Stimulated activated CD4-positive, alpha-beta T cell treated with anti-CD3 and anti-CD28 coated beads, Interleukin-1b, Interleukin-23, amount 100 ng/mL, for 24 hours (primary cell): Measurements from ENCODE around the gene GALR2.
"Not testable (repeated sequence)": the region's sequence is repeated elsewhere in the genome, so short reads cannot be mapped to it uniquely, and the experiment has no call there.

Experiments used
- DNase-seq, 4 experiments: peaks; one replicate each; pipeline ENCODE4 v3.0.0-alpha.2; 2020; ENCODE audit warnings: low read depth in 4 of 4, low spot score in 1 of 4

The GALR2 gene

DNA sequence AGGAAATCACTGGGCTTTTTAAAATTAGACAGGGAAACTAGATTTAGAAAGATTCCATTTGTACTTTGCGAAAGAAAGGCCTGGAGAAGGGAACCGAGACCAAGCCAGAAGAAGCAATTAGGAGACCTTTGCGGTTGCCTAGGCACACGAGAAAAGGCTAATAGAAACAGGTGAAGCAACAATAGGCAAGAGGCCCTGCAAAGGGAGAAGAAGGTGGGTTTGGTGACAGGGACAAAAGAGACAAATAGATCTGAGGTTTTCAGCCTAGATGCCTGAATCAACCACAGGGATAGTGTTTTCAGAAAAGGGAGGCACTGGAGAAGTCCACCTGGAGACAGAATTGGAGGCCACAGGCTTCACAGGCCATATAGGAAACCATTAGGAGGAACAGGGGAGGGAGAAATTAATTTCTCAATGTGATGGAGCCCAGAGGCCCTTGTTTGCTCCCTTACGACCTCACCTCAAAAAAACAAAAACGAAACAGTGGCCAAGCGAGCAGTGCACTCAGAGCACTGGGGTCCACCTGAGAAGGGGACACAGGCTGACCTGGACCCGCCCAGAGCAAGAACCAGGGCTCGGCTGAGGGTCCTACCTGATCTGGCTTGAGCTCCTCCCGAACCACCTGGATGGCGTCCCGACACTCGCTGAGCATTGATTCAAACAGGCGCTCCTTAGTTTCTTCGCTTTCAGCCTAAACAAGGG is 24.6 kb upstream of the GALR2 start:
- DNase-seq: no peak

DNA sequence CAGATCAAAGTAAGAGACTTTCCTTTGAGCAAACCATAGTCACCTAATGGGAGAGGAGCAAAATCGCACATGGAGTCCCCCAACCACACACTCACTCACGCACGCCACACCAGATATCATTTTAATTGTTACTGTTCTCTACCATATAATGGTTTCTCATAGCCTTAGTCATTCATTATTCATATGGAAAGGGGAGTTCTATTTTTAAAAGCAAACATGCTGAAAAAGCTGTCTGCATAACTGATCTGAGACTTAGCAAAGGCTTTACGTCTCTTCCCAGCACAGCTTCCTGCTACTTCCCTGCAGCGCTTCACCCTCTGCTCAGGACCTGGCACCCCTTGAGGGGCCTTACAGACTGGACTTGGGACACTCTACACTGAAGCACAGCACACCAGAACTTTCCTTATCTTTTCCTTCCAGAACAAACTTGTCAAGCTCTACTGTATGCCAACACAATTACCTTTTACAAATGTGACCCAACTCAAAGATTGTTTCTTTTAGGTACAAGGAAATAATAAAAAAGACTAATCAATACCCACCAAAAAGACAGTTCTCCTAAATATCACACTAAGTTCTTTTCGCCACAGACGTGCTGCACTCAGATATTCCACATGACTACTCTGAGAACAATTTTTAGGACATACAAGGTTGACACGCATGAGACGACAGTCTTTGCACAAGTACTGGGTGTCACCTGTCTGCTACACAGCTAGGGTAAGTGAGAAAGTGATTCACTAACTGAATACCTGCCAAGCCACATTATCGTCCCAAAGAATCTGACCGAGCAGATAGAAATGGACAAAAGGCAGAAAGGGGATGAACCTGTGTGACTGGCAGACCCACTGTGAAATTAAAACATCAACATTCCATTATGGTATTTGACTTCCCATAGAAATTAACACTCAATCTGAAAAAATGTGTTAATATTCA is 23.8 kb upstream of the GALR2 start:
- no peak for DNase-seq

DNA sequence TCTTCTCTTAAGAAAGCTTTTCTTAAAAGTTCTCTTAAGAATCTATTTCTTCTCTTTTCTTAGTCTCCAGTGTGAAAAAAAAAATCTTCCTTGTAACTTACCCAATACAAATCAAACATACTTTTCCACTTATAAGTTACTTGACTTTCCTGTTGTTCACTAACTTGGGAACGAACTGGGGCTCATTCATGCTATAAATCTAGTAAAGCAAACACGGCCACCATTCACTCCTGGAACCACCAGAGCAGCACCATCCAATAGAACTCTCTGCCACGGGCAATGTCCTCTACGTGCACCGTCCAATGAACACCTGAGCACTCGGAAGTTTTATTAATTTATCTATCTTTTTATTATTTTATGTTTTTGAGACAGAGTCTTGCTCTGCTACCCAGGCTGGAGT is 23.0 kb upstream of the GALR2 start:
- no peak for DNase-seq

DNA sequence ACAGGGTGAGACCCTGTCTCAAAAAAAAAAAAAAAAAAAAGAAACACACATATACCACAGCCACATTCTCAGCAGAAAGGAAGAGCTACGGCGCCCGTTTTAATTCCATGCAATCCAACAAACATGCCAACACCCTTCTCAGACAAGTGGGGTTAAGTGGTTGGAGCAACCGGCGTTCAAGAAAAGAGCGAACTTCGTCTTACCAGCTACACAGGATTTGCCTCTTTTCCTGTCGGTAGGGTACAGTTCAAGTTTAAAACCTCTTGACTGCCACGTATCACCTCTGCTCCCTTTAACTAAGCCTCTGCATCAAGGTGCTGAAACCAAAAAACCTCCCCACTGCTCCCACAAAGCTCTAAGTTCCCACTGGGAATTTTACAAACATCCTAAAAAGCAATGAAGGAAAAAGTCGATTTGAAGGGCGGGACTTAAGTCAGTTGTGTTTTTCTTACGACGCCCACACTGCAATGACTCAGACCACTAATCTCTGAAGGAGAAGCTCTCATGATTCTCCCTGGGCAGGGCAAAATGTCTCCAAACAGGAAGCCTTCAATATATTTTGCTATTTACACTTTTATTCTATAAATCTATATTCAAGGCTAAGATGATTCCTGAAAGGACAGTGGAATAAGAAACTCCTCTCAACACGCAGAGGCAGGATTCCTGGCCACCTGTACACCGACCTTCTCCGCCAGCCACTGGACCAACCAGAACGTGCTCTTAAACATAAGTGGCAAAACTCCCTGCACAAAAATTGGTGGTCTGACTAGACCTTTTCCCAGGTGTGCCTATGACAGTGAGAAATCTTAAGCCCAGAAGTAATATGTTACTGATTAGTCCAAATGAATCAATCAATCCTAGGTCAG is 21.1 kb upstream of the GALR2 start:
- no peak for DNase-seq

DNA sequence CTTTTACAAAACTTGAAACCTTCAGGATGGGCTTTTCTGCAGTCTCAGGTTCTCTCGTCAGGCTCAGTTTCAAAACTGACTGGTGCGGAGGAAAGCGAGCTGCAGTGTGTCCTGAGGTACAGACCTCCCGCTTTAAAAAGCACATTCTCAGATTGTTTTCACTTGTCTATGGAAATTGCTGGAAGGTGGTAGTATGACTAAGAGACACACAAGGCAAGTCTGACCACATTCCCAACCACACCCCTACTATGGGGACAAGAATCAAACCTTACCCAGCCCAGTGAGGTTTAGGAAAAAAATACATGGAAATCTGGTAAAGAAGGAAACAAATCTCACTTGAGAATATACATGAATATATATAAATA is 20.5 kb upstream of the GALR2 start:
- DNase-seq: no peak

DNA sequence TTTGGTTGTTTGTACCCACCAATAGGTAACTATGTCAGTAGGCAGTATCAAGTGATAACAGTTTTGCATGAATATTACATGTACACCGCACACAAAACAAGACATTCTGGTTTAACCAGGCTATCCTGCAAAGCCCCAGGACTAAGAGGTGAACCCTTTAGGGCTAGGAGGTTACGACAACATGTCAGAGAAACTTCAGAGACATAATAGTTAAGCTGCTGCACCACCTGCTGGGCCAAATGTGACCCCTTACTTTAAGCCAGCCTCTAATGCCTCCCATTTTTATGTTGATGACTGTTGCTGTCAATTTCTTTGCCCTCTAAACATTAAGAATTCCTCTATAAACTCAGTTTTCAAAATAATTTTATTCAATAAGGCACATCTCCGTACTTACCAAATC is 17.7 kb upstream of the GALR2 start:
- DNase-seq: no peak

DNA sequence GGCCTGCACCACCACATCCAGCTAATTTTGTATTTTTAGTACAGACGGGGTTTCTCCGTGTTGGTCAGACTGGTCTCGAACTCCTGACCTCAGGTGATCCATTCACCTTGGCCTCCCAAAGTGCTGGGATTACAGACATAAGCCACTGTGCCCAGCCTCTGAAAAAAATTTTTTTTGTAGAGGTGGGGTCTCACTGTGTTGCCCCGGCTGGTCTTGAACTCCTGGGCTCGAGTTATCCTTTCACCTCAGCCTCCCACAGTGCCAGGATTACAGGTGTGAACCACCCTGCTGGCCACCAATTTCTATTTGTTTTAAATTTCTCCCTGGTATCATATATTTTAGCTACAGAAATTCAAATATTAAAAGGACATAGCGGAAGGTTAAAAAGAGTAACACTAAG is 16.3 kb upstream of the GALR2 start:
- DNase-seq: not testable (repeated sequence)

DNA sequence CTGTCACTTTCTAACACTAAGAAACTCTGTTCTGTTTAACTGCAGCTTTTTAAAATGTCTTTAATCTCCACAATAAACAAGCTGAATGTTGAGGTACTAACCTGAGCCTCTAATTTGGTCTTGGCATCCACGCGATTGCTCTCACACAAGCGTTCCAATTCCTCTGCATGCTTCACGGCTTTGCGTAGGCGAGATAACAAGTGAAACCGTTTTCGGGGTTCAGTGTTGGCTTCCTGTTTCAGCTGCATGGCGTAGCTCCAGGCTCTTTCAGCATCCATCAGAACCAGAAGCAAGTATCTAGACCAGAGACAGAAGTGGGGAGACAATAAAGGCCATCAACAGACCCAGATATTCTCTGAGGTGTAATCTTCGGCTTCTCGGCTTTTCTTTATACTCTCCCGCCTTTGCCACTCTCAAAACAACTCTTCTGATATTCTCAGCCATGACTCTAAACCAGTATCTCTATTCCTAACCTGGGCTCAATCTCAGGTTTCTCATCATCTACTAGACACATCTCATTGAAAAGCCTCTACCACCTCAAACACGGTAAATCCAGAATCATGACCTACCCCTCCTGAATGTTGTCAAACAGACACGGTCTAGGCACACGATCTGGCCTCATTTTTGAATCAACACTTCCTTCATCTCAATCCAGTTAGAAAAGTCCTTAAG is 10.6 kb upstream of the GALR2 start:
- peak in 2 of 4 experiments; percentile 37 to 42 for DNase-seq

DNA sequence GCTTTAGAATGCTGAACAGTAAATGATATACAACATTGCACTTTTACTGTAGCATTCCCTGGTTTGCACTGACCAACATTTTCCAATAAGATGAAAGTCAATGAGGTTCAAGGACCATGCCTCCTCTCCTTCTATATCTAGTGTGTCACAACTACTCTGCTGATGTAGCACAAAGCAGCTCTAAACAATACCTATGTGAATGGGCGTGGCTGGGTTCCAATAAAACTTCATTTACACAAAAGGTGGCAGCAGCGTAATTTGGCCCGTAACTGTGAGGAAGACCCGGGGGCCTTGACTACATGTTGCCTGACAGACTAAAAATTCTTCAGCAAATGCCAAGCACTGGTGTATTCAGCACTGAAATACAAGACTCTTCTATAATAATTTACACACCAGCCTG is 8.8 kb upstream of the GALR2 start:
- no peak for DNase-seq

DNA sequence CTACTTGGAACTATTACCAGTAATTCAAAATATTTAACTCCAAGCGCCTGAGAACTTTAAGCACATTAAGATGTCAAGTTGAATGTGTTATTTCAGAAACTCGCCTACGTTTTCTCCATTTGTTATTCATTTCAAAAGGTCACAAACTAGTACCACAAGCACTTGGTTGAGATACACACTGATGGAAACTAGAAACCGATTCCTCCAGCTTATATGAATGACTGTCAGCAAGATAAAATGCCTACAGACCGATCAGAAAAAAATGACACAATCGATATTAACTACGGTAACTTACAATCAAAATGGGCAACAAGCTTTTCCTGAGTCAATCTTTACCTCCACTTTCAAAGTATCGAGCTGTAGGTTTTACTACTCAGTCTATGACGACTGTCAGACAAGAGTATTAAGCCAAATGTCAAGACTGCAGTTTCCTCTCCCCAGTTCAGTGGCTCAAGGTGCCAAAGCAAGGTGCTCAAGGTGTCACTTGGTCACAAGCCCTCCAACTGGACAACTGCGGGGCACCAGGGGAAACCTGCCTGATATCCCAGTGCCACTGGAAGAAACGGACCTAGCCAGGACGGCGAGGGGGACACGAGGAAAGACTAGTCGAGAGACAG is 2.9 kb upstream of the GALR2 start:
- no peak for DNase-seq

DNA sequence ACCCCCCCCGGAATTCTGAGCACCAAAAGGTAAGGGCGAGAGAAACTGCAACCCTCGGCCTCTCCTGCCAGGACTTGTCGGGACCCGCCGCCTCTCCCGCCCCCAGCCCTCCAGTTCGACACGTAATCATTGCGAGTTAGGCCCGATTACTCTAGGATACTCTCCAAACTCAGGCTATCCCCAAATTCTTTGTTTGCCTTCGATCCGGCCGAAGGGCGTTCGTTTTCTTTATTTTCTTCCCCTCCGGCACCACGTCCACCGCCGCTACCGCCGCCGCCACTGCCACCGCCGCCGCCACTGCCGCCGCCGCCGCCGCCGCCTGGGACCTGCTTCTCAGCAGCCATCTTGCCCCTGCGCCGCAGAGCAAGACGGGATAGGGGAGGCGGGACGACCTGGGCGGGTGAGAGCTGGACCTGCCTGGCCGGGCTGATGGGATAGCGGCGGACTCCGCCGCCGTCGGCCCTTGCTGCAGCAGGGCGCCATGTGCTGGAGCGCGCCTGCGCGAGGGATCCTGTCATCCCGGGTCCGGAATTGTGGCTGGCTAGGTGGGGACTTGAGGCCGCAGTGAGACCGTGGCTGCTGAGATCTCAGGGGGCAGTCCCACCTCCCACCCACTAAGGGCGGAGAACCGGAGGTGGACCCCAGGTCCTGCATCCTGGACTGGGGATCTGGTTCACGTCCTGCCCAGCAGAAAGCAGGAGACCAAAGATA is 2.3 kb upstream of the GALR2 start, which contains the start of gene SRP68:
Gene SRP68 (minus strand): TSS at position 370 of the 711 bp plus-strand sequence. CDS start 26 bp downstream, at position 344.
- DNase-seq: peak; percentile 56 to 80 (median 70)

DNA sequence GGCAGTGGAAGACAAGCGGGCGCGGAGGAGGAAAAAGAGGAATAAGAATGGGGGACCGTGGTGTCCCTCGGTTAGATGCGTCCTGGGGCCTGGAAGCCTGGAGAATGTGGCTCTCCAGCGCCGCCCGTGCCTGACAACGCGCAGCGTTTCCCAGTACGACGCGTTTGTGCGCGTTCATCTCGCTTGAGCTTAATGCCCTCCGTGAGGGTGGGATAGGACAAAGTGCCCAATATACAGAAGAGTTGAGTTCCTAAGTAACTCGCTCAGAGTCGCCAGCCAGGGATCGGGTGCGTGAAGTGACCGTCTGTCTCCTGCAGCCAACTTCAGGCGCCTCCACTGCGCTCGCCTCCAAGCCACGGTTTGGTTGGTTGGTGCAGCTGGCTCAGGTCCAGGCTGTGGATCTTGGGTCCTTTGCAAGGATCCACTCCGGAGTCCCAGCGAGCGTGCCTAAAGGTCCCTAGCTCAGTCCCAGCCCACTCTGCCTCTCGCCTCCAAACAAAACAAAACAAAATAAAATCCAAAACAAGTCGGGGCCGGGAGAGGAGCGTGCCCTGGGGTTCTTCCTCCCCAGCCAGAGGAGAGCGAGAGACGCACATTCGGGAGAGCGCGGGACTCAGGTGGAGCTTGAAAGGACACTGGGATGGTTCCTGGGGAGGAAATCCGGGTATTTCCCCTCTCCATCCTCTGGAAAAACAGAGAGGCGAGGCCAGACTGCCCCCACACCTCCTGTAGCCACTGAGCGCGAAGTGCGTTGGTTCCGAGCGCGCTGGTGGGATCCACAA is 974 bp downstream of the GALR2 start:
- DNase-seq: no peak

DNA sequence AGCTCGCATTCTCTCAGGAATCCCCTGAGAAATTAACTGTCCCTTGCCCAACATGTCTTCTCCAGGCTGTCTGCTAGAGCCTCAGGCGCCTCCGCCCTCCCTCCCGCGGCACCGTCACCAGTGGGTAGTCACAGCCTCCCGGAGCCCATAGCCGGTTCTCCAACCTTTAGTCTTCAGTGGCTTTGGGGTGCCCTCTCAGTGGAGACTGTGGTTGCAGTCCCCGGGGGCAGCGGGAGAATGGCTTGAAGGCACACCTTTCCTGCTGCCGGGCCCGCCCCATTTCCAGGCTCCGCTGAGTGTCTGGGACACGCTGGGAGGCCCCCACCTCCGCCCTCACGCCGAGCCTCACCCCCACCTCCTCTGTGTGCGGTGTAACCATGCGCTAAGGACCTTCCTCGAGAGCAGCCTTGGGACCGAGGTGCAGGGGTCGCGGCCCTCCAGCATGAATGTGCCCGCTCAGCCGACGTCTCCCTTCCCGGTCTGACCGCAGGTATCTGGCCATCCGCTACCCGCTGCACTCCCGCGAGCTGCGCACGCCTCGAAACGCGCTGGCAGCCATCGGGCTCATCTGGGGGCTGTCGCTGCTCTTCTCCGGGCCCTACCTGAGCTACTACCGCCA is 1.7 kb downstream of the GALR2 start:
- DNase-seq: no peak

DNA sequence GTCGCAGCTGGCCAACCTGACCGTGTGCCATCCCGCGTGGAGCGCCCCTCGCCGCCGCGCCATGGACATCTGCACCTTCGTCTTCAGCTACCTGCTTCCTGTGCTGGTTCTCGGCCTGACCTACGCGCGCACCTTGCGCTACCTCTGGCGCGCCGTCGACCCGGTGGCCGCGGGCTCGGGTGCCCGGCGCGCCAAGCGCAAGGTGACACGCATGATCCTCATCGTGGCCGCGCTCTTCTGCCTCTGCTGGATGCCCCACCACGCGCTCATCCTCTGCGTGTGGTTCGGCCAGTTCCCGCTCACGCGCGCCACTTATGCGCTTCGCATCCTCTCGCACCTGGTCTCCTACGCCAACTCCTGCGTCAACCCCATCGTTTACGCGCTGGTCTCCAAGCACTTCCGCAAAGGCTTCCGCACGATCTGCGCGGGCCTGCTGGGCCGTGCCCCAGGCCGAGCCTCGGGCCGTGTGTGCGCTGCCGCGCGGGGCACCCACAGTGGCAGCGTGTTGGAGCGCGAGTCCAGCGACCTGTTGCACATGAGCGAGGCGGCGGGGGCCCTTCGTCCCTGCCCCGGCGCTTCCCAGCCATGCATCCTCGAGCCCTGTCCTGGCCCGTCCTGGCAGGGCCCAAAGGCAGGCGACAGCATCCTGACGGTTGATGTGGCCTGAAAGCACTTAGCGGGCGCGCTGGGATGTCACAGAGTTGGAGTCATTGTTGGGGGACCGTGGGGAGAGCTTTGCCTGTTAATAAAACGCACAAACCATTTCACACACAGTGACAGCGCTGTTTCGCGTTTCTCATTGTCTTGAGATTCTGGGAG is 2.4 kb downstream of the GALR2 start:
- DNase-seq: no peak

DNA sequence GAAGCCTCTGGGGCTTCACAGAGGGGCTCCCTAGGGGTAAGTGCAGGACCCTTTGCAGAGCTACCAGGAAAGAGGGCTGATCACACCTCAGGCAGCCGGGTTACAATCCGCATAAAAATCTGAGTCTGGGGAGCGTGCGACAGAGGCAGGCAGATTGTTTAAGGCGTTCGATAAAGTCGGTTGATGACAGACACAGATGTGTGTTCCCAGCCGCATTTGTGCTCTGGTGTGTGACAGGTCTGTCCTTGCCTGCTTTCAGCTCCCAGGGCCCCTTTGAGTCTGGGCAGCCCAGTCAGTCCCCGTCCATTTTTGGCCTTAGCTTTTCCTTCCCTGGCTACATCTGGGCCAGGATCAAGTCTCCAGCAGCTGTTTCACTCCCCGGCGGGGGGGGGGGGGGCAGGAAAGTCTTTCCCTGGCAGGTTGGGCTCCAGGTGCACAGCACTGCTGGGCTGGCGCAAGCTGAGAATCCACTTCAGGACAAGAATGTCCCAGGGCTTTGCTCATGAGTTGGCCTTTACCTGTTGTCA is 3.1 kb downstream of the GALR2 start:
- DNase-seq: no peak

DNA sequence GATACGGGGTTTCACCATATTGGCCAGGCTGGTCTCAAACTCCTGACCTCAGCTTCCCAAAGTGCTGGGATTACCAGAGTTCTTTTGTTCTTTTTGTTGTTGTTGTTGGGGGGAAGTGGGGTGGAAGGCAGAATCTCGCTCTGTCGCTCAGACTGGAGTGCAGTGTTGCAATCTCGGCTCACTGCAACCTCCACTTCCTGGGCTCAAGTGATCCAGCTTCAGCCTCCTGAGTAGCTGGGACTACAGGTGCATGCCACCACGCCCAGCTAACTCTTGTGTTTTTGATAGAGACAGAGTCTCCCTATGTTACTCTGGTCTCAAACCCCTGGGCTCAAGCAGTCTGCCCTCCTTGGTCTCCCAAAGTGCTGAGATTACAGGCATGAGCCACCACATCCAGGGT is 3.8 kb downstream of the GALR2 start:
- not testable (repeated sequence) for DNase-seq

DNA sequence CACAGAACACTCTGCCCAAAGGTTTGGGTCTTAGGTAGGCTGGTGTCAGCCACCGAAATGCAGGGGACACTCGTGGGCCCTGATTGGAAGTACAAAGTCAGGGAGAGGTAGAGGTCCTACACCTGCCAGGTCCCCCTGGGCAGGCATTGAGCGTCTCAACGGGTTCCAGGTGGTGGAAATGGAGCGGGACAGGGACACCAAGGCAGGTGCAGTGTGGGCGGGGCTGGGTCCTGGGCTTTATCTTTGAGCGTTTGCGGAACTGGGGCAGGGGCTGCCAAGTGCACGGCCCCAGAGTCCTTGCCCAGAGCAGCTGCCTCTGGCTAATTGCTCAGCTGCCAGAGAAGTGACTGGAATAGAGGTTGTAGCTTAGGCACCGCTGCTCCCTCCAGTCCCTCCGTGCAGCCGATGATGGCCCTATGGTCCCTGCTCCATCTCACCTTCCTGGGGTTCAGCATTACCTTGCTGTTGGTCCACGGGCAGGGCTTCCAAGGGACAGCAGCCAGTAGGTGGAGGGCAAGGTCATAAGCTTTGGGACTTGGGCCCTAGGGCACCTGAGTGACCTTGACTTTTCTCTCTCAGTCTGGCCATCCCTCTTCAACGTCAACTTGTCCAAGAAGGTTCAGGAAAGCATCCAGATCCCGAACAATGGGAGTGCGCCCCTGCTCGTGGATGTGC is 4.4 kb downstream of the GALR2 start, which contains the start of gene ZACN:
Gene ZACN (plus strand): TSS at position 323 of the 675 bp plus-strand sequence. CDS start 83 bp downstream, at position 406.
- no peak for DNase-seq
